PC-3 (cell line): ENCODE results near the gene SMIM7. TPM values are rescaled to one million over a fixed set of nuclear protein-coding genes. Genes with fewer than 3 reads are reported as not detected.

ENCODE experiments used
- ATAC-seq: fragments of 200-7000 bp; cut with Tn5 transposase; 2 replicates; pipeline ENCODE4 v1.9.1; 2020; ENCODE audit warnings: mild to moderate bottlenecking, moderate library complexity
- BruUV-seq: library from RNA; stranded (reverse); fragments of 400-500 nt; replicated peaks from 2 replicates; lab custom pipeline; 2021; lab: Mats Ljungman, UMichigan
- CTCF ChIA-PET: fragments of 300-600 bp; sonication (Branson Sonifier 250); formaldehyde crosslinking; loops from one replicate; lab custom pipeline; 2022; ENCODE audit warnings: antibody characterized with exemption; lab: Charles Lee
- POLR2A ChIA-PET: fragments of 300-600 bp; sonication (Branson Sonifier 250); formaldehyde crosslinking; loops from one replicate; lab custom pipeline; 2022; ENCODE audit warnings: antibody characterized with exemption; ENCODE audit not compliant: unreplicated experiment; lab: Charles Lee
- DNase-seq: peaks from one replicate; pipeline ENCODE4 v3.0.0-alpha.2; 2015
- H2AFZ ChIP-seq: fragments of 300-600 bp; sonication (generic); 2 replicates; pipeline ENCODE4 v1.6.0; 2016; ENCODE audit warnings: antibody characterized with exemption, low read length
- H3F3A ChIP-seq: fragments of 300-600 bp; sonication (generic); one replicate; pipeline ENCODE4 v1.6.0; 2017; ENCODE audit warnings: antibody characterized with exemption, low read length, control low read depth, mild to moderate bottlenecking; ENCODE audit not compliant: unreplicated experiment
- H3K27ac ChIP-seq: fragments of 300-600 bp; sonication (generic); 2 replicates; pipeline ENCODE4 v1.5.1; 2016; ENCODE audit warnings: mild to moderate bottlenecking, low read length
- H3K27me3 ChIP-seq: fragments of 300-600 bp; sonication (generic); 2 replicates; pipeline ENCODE4 v1.6.1; 2016; ENCODE audit warnings: low read length, mixed read lengths
- H3K36me3 ChIP-seq: fragments of 300-600 bp; sonication (generic); 2 replicates; pipeline ENCODE4 v1.6.1; 2016; ENCODE audit warnings: low read depth, mixed run types, low read length, mixed read lengths
- H3K4me1 ChIP-seq: fragments of 300-600 bp; sonication (generic); 2 replicates; pipeline ENCODE4 v1.5.1; 2016; ENCODE audit warnings: low read length; ENCODE audit not compliant: insufficient read depth
- H3K4me2 ChIP-seq: fragments of 300-600 bp; sonication (generic); 2 replicates; pipeline ENCODE4 v1.6.0; 2016; ENCODE audit warnings: low read length
- H3K4me3 ChIP-seq: fragments of 300-600 bp; sonication (generic); 2 replicates; pipeline ENCODE4 v1.5.1; 2016; ENCODE audit warnings: mild to moderate bottlenecking, low read length, mixed read lengths
- H3K79me2 ChIP-seq: fragments of 300-600 bp; sonication (generic); 2 replicates; pipeline ENCODE4 v1.6.1; 2017; ENCODE audit warnings: low read length, mixed read lengths
- H3K9ac ChIP-seq: fragments of 300-600 bp; sonication (generic); 2 replicates; pipeline ENCODE4 v1.6.0; 2016; ENCODE audit warnings: mild to moderate bottlenecking, low read length
- H3K9me2 ChIP-seq: fragments of 300-600 bp; sonication (generic); replicated peaks from 2 replicates; pipeline ENCODE4 v1.6.1; 2016; ENCODE audit warnings: mixed run types, low read length, mixed read lengths
- H3K9me3 ChIP-seq: fragments of 300-600 bp; sonication (generic); 2 replicates; pipeline ENCODE4 v1.6.1; 2016; ENCODE audit warnings: low read length, mixed read lengths
- H4K20me1 ChIP-seq: fragments of 300-600 bp; sonication (generic); 2 replicates; pipeline ENCODE4 v1.6.1; 2016; ENCODE audit warnings: low read length, mixed read lengths
- CTCF ChIP-seq: fragments of 300-600 bp; sonication (generic); conservative IDR thresholded peaks from 2 replicates; pipeline ENCODE4 v1.5.1; 2017; ENCODE audit warnings: antibody characterized with exemption, low read depth, mild to moderate bottlenecking, low read length
- EZH2 ChIP-seq: fragments of 300-600 bp; sonication (generic); IDR thresholded peaks from one replicate; pipeline ENCODE4 v1.6.1; 2017; ENCODE audit warnings: antibody characterized with exemption, mild to moderate bottlenecking, low read length; ENCODE audit not compliant: unreplicated experiment
- EZH2phosphoT487 ChIP-seq: fragments of 300-600 bp; sonication (generic); IDR thresholded peaks from 2 replicates; pipeline ENCODE4 v1.6.1; 2018; ENCODE audit warnings: mild to moderate bottlenecking, antibody characterized with exemption, low read length, borderline replicate concordance
- intact Hi-C: fragments of 100-400 bp; cut with micrococcal nuclease; formaldehyde crosslinking; loops from 2 replicates; pipeline ENCODE4 v1.9.0; 2023
- total RNA-seq: library from RNA; depleted of rRNA; stranded (reverse); fragments of >200 nt; gene quantifications from 2 replicates; pipeline ENCODE4 v1.2.3, GENCODE V29; 2014

Gene SMIM7
- total RNA-seq, 1 experiment from 2014 or later = 74.1 TPM

- intact Hi-C loops = loop anchor here (2.0 to 5.0 kb wide), 2 partner anchors 30 to 56 kb away; partner anchors contain the start of gene SLC35E1
- H3K4me3 ChIP-seq = peak within 1 kb of the TSS; percentile 100
- H3K4me1 ChIP-seq = peaks cover 19% of the 10 kb centered on the region
- TF ChIP-seq EZH2phosphoT487 = no peak
- TF ChIP-seq EZH2 = no peak
- TF ChIP-seq CTCF = no peak
- peaks cover 49% of the 10 kb centered on the region for H3K79me2 ChIP-seq
- ATAC-seq (peak; percentile 94), DNase-seq (peak; percentile 98)
- peak within 1 kb of the TSS; percentile 99 for H2AFZ ChIP-seq
- CTCF ChIA-PET = no interaction called here
- BruUV-seq = TSS peak; percentile 77
- H3K27ac ChIP-seq = peak within 1 kb of the TSS; percentile 85
- H4K20me1 ChIP-seq = peaks cover 41% of the 10 kb centered on the region
- no peaks in the 10 kb centered on the region for H3K27me3 ChIP-seq
- peak within 1 kb of the TSS; percentile 99 for H3K9ac ChIP-seq
- no peaks in the 10 kb centered on the region for H3K9me3 ChIP-seq
- H3K36me3 ChIP-seq = peaks cover 35% of the 10 kb centered on the region
- peaks cover 6% of the 10 kb centered on the region for H3F3A ChIP-seq
- H3K4me2 ChIP-seq = peak within 1 kb of the TSS; percentile 96
- POLR2A ChIA-PET = interaction anchor here (0.6 kb wide), 2 partner anchors 44 to 59 kb away, joined by 3 to 16 read pairs; no protein-coding TSS in a partner anchor
- H3K9me2 ChIP-seq = no peaks in the 10 kb centered on the region
These were observed 31.6 kb downstream of the SMIM7 start, which contains the start of gene MED26 for GRCh38 chr19:16628183-16628983. MED26 (minus strand) TSS chr19:16628204; CDS start chr19:16627943, 261 bp downstream.

- no peaks in the 10 kb centered on the region for H3K27me3 ChIP-seq
- peaks cover 32% of the 10 kb centered on the region for H3K36me3 ChIP-seq
- POLR2A ChIA-PET = interaction anchor here (0.6 kb wide), 2 partner anchors 44 to 58 kb away, joined by 3 to 16 read pairs; no protein-coding TSS in a partner anchor
- BruUV-seq = no TSS peak
- peak overlapping the region; percentile 98 for H3K9ac ChIP-seq
- TF ChIP-seq EZH2phosphoT487 (no peak), EZH2 (no peak), CTCF (no peak)
- peak overlapping the region; percentile 87 for H3K4me2 ChIP-seq
- peaks cover 6% of the 10 kb centered on the region for H3F3A ChIP-seq
- H3K4me1 ChIP-seq = peaks cover 19% of the 10 kb centered on the region
- H2AFZ ChIP-seq = no peak overlapping the region
- intact Hi-C loops = loop anchor here (2.0 to 5.0 kb wide), 2 partner anchors 31 to 56 kb away; partner anchors contain the start of gene SLC35E1
- H3K9me2 ChIP-seq = no peaks in the 10 kb centered on the region
- H4K20me1 ChIP-seq = peaks cover 46% of the 10 kb centered on the region
- ATAC-seq = no peak
- H3K4me3 ChIP-seq = peak overlapping the region; percentile 92
- H3K79me2 ChIP-seq = peaks cover 54% of the 10 kb centered on the region
- DNase-seq = no peak
- CTCF ChIA-PET = no interaction called here
- no peaks in the 10 kb centered on the region for H3K9me3 ChIP-seq
- H3K27ac ChIP-seq = no peak overlapping the region
These were observed 32.1 kb downstream of the SMIM7 start for GRCh38 chr19:16627928-16628182.
